Measurements from ENCODE around the gene PPP1R37.

PPP1R37 gene

GRCh38 chr19:45179072-45179891, 86.3 kb downstream of the PPP1R37 start:
- TF ChIP-seq CTCF (IDR thresholded peaks at IDR 0.05) = no peak
- H3K36me3 ChIP-seq (ENCODE audit: control insufficient read depth, insufficient read depth, low read length) = no peaks in the 10 kb centered on the region
- peak overlapping the region; percentile 89 for H3K27ac ChIP-seq
- peaks cover 10% of the 10 kb centered on the region for H3K79me2 ChIP-seq
- H3K27me3 ChIP-seq (ENCODE audit: control insufficient read depth, insufficient read depth, low read length) = no peaks in the 10 kb centered on the region
- peaks cover 4% of the 10 kb centered on the region for H3K4me1 ChIP-seq
- H3K9ac ChIP-seq = peak overlapping the region; percentile 15
- no peaks in the 10 kb centered on the region for H3K9me3 ChIP-seq (ENCODE audit: control insufficient read depth, low read length)
- H2AFZ ChIP-seq = peak overlapping the region; percentile 97
- peak overlapping the region; percentile 71 for H3K4me2 ChIP-seq (ENCODE audit: low read length)
- peak overlapping the region; percentile 94 for H3K4me3 ChIP-seq (ENCODE audit: low read depth, low read length)

GRCh38 chr19:45179892-45180370, 87.0 kb downstream of the PPP1R37 start:
- H2AFZ ChIP-seq = no peak overlapping the region
- H3K9ac ChIP-seq = no peak overlapping the region
- H3K79me2 ChIP-seq = peaks cover 5% of the 10 kb centered on the region
- peaks cover 4% of the 10 kb centered on the region for H3K4me1 ChIP-seq
- H3K27me3 ChIP-seq (ENCODE audit: control insufficient read depth, insufficient read depth, low read length) = no peaks in the 10 kb centered on the region
- H3K4me2 ChIP-seq (ENCODE audit: low read length) = peak overlapping the region; percentile 71
- TF ChIP-seq CTCF (IDR thresholded peaks at IDR 0.05) = no peak
- H3K27ac ChIP-seq = no peak overlapping the region
- no peak overlapping the region for H3K4me3 ChIP-seq (ENCODE audit: low read depth, low read length)
- no peaks in the 10 kb centered on the region for H3K9me3 ChIP-seq (ENCODE audit: control insufficient read depth, low read length)
- no peaks in the 10 kb centered on the region for H3K36me3 ChIP-seq (ENCODE audit: control insufficient read depth, insufficient read depth, low read length)

GRCh38 chr19:45180936-45181335, 88.0 kb downstream of the PPP1R37 start:
- H3K9me3 ChIP-seq (ENCODE audit: control insufficient read depth, low read length) = no peaks in the 10 kb centered on the region
- H3K4me1 ChIP-seq = peaks cover 4% of the 10 kb centered on the region
- peaks cover 5% of the 10 kb centered on the region for H3K79me2 ChIP-seq
- H3K4me2 ChIP-seq (ENCODE audit: low read length) = no peak overlapping the region
- H3K36me3 ChIP-seq (ENCODE audit: control insufficient read depth, insufficient read depth, low read length) = no peaks in the 10 kb centered on the region
- H2AFZ ChIP-seq = no peak overlapping the region
- no peak overlapping the region for H3K4me3 ChIP-seq (ENCODE audit: low read depth, low read length)
- H3K9ac ChIP-seq = no peak overlapping the region
- no peaks in the 10 kb centered on the region for H3K27me3 ChIP-seq (ENCODE audit: control insufficient read depth, insufficient read depth, low read length)
- TF ChIP-seq CTCF (IDR thresholded peaks at IDR 0.05) = no peak
- H3K27ac ChIP-seq = no peak overlapping the region

DNA sequence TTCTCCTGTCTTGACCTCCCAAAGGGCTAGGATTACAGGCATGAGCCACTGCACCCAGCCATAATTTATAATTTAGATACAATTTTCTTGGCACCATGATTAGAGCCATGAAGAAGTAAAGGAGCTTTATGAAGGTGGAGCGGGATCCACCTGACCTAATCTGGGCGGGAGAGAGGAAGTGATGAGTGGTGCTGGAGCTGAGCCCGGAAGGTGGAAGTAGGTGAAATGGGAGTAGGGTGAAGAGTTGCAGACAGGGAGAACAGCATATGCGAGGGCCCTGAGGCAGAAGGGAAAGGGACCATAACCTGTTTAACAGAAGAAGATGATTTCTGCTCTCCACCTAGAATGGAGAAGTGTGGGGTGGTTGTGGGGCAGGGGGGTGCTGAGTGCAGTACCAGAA, 89.8 kb downstream of the PPP1R37 start:
- no peaks in the 10 kb centered on the region for H3K36me3 ChIP-seq (ENCODE audit: control insufficient read depth, insufficient read depth, low read length)
- no peak overlapping the region for H3K9ac ChIP-seq
- no peak for TF ChIP-seq CTCF (IDR thresholded peaks at IDR 0.05)
- no peaks in the 10 kb centered on the region for H3K27me3 ChIP-seq (ENCODE audit: control insufficient read depth, insufficient read depth, low read length)
- H2AFZ ChIP-seq = no peak overlapping the region
- H3K4me3 ChIP-seq (ENCODE audit: low read depth, low read length) = no peak overlapping the region
- H3K4me1 ChIP-seq = no peaks in the 10 kb centered on the region
- no peak overlapping the region for H3K27ac ChIP-seq
- no peaks in the 10 kb centered on the region for H3K9me3 ChIP-seq (ENCODE audit: control insufficient read depth, low read length)
- peaks cover 2% of the 10 kb centered on the region for H3K79me2 ChIP-seq
- no peak overlapping the region for H3K4me2 ChIP-seq (ENCODE audit: low read length)

DNA sequence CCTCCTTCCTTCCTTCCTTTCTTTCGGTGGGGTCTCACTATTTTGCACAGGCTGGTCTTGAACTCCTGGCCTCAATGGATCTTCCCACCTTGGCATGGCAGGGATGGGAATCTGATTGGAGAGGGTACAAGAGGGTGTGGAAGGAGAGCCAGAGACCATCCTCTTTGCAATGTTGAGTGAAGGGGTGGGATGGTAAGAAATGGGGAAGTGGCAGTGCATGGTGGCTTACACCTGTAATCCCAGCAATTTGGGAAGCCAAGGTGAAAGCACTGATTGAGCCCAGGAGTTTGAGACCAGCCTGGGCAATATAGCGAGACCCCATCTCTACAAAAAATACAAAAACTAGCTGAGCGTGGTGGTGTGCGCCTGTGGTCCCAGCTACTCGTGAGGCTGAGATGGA, 91.1 kb downstream of the PPP1R37 start:
- no peaks in the 10 kb centered on the region for H3K36me3 ChIP-seq (ENCODE audit: control insufficient read depth, insufficient read depth, low read length)

More for the DNA sequence above, 91.1 kb downstream of the PPP1R37 start:
- Histone ChIP-seq H3K79me2 (peaks cover 2% of the 10 kb centered on the region), H3K9ac (no peak overlapping the region), H3K4me3 (ENCODE audit: low read depth, low read length) (no peak overlapping the region), H2AFZ (no peak overlapping the region), H3K27me3 (ENCODE audit: control insufficient read depth, insufficient read depth, low read length) (no peaks in the 10 kb centered on the region), H3K27ac (no peak overlapping the region), H3K9me3 (ENCODE audit: control insufficient read depth, low read length) (no peaks in the 10 kb centered on the region), H3K4me2 (ENCODE audit: low read length) (no peak overlapping the region), H3K4me1 (no peaks in the 10 kb centered on the region)
- no peak for TF ChIP-seq CTCF (IDR thresholded peaks at IDR 0.05)

Data from parathyroid adenoma (tissue), 2 donors.